ENCODE measurements around the gene BCAS4. TPM values are rescaled to one million over a fixed set of nuclear protein-coding genes. Genes with fewer than 3 reads are reported as not detected.
A peak's percentile ranks its signal among the peaks of the same experiment; 100 is the strongest.

BCAS4 gene
- total RNA-seq, 1 experiment from 2014 or later, result 7.6 TPM

GRCh38 chr20:50921803-50922501, 127.1 kb downstream of the BCAS4 start:
- Histone ChIP-seq H3K27ac (peak overlapping the region; percentile 0; the same call in 1 of the 2 replicates), H3K4me1 (replicated peaks; ENCODE audit: insufficient read depth) (no peaks in the 10 kb centered on the region), H3K9me2 (ENCODE audit: insufficient read depth) (no peaks in the 10 kb centered on the region), H4K20me1 (ENCODE audit: insufficient read depth) (peaks cover 99% of the 10 kb centered on the region), H3K27me3 (ENCODE audit: insufficient read depth, low read depth) (no peaks in the 10 kb centered on the region), H3F3A (ENCODE audit: insufficient read depth, low read depth) (peaks cover 20% of the 10 kb centered on the region), H3K79me2 (ENCODE audit: low read depth) (peaks cover 99% of the 10 kb centered on the region), H3K4me3 (no peak overlapping the region), H2AFZ (no peak overlapping the region), H3K9me3 (ENCODE audit: insufficient read depth, low read depth) (no peaks in the 10 kb centered on the region), H3K4me2 (no peak overlapping the region), H3K36me3 (ENCODE audit: low read depth) (peaks cover 23% of the 10 kb centered on the region)
- DNase-seq, result no peak
- intact Hi-C loops (cut with micrococcal nuclease; ENCODE audit: unreplicated experiment), result no loop called here
- ChIA-PET POLR2A (ENCODE audit: unreplicated experiment) (interaction anchor here (0.7 kb wide), 1 partner anchor 726 kb away, joined by 4 read pairs; no protein-coding TSS in a partner anchor), CTCF (no interaction called here)
- BruUV-seq (replicated peaks), result no TSS peak
- TF ChIP-seq EZH2 (IDR thresholded peaks at IDR 0.05; ENCODE audit: low read depth) (no peak), CTCF (conservative IDR thresholded peaks at IDR 0.05) (no peak)

- no peak overlapping the region for H3K4me3 ChIP-seq
- TF ChIP-seq EZH2 (IDR thresholded peaks at IDR 0.05; ENCODE audit: low read depth) (no peak), CTCF (conservative IDR thresholded peaks at IDR 0.05) (no peak)
- DNase-seq, result no peak
- BruUV-seq (replicated peaks), result no TSS peak
- intact Hi-C loops (cut with micrococcal nuclease; ENCODE audit: unreplicated experiment), result no loop called here
- peaks cover 100% of the 10 kb centered on the region for H3K79me2 ChIP-seq (ENCODE audit: low read depth)
- no peak overlapping the region for H3K27ac ChIP-seq
- peaks cover 24% of the 10 kb centered on the region for H3K4me1 ChIP-seq (replicated peaks; ENCODE audit: insufficient read depth)
- ChIA-PET POLR2A (ENCODE audit: unreplicated experiment) (no interaction called here), CTCF (no interaction called here)
- peaks cover 99% of the 10 kb centered on the region for H4K20me1 ChIP-seq (ENCODE audit: insufficient read depth)
- peaks cover 47% of the 10 kb centered on the region for H3K36me3 ChIP-seq (ENCODE audit: low read depth)
- H3F3A ChIP-seq (ENCODE audit: insufficient read depth, low read depth), result peaks cover 27% of the 10 kb centered on the region; the same call in 1 of the 2 replicates
- no peak overlapping the region for H3K4me2 ChIP-seq
- H3K9me2 ChIP-seq (ENCODE audit: insufficient read depth), result no peaks in the 10 kb centered on the region
- H2AFZ ChIP-seq, result no peak overlapping the region
- H3K27me3 ChIP-seq (ENCODE audit: insufficient read depth, low read depth), result no peaks in the 10 kb centered on the region
- no peaks in the 10 kb centered on the region for H3K9me3 ChIP-seq (ENCODE audit: insufficient read depth, low read depth)
Measured at GRCh38 chr20:50924261-50924920, 129.5 kb downstream of the BCAS4 start.

GRCh38 chr20:50926530-50926929, 131.7 kb downstream of the BCAS4 start:
- Histone ChIP-seq H4K20me1 (ENCODE audit: insufficient read depth) (peaks cover 78% of the 10 kb centered on the region), H3K79me2 (ENCODE audit: low read depth) (peaks cover 90% of the 10 kb centered on the region), H3K36me3 (ENCODE audit: low read depth) (peaks cover 41% of the 10 kb centered on the region), H3K4me3 (no peak overlapping the region), H3K4me1 (replicated peaks; ENCODE audit: insufficient read depth) (peaks cover 30% of the 10 kb centered on the region), H3K27me3 (ENCODE audit: insufficient read depth, low read depth) (no peaks in the 10 kb centered on the region), H3K4me2 (no peak overlapping the region), H3K27ac (no peak overlapping the region), H3K9me3 (ENCODE audit: insufficient read depth, low read depth) (no peaks in the 10 kb centered on the region), H3K9me2 (ENCODE audit: insufficient read depth) (no peaks in the 10 kb centered on the region), H3F3A (ENCODE audit: insufficient read depth, low read depth) (peaks cover 23% of the 10 kb centered on the region; the same call in 1 of the 2 replicates), H2AFZ (no peak overlapping the region)
- no TSS peak for BruUV-seq (replicated peaks)
- CTCF ChIA-PET, result interaction anchor here (0.5 kb wide), 1 partner anchor 689 kb away, joined by 3 read pairs; no protein-coding TSS in a partner anchor
- intact Hi-C loops (cut with micrococcal nuclease; ENCODE audit: unreplicated experiment), result no loop called here
- POLR2A ChIA-PET (ENCODE audit: unreplicated experiment), result no interaction called here
- no peak for DNase-seq
- TF ChIP-seq CTCF (conservative IDR thresholded peaks at IDR 0.05), result no peak
- no peak for TF ChIP-seq EZH2 (IDR thresholded peaks at IDR 0.05; ENCODE audit: low read depth)

Other genes with a start within 250 kb of the BCAS4 start
- gene RIPOR3, start 103.5 kb upstream of the BCAS4 start, total RNA-seq (2021), result 4.1 and 6.3 TPM in 2 replicates
- 52.2 and 80.3 TPM in 2 replicates for gene PARD6B, start 63.5 kb upstream of the BCAS4 start, total RNA-seq (2021)
- 83.3 and 104 TPM in 2 replicates for gene ADNP, start 136.4 kb downstream of the BCAS4 start, total RNA-seq (2021)
- 39.1 and 70.7 TPM in 2 replicates for gene DPM1, start 163.5 kb downstream of the BCAS4 start, total RNA-seq (2021)
- gene MOCS3, start 163.8 kb downstream of the BCAS4 start, total RNA-seq (2021), result 4.8 and 5.5 TPM in 2 replicates
- gene KCNG1, start 228.0 kb downstream of the BCAS4 start, total RNA-seq (2021), result 0.55 TPM in 1 of 2 replicates, not detected in the other

All from PC-9 (cell line).